ENCODE results near the gene ADK.

- no peak for TF ChIP-seq POLR2A (IDR thresholded peaks at IDR 0.05)
- TF ChIP-seq, protein P1, sequence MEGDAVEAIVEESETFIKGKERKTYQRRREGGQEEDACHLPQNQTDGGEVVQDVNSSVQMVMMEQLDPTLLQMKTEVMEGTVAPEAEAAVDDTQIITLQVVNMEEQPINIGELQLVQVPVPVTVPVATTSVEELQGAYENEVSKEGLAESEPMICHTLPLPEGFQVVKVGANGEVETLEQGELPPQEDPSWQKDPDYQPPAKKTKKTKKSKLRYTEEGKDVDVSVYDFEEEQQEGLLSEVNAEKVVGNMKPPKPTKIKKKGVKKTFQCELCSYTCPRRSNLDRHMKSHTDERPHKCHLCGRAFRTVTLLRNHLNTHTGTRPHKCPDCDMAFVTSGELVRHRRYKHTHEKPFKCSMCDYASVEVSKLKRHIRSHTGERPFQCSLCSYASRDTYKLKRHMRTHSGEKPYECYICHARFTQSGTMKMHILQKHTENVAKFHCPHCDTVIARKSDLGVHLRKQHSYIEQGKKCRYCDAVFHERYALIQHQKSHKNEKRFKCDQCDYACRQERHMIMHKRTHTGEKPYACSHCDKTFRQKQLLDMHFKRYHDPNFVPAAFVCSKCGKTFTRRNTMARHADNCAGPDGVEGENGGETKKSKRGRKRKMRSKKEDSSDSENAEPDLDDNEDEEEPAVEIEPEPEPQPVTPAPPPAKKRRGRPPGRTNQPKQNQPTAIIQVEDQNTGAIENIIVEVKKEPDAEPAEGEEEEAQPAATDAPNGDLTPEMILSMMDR (IDR thresholded peaks at IDR 0.05) = no peak
These were observed 349.1 kb downstream of the ADK start for GRCh38 chr10:74500026-74500704.

Measured in right lobe of liver (tissue), 4 donors.